Hematopoietic multipotent progenitor cell treated with erythropoietin and hydrocortisone succinate and interleukin-3 and kit ligand, for 17 days (in vitro differentiated cells): ENCODE results near the gene ESPN.
"Not testable (repeated sequence)": the region's sequence is repeated elsewhere in the genome, so short reads cannot be mapped to it uniquely, and the experiment has no call there.

Experiments
- DNase-seq: peaks from one replicate; pipeline ENCODE4 v3.0.0-alpha.2; 2015; ENCODE audit warnings: low spot score

Gene ESPN

DNA sequence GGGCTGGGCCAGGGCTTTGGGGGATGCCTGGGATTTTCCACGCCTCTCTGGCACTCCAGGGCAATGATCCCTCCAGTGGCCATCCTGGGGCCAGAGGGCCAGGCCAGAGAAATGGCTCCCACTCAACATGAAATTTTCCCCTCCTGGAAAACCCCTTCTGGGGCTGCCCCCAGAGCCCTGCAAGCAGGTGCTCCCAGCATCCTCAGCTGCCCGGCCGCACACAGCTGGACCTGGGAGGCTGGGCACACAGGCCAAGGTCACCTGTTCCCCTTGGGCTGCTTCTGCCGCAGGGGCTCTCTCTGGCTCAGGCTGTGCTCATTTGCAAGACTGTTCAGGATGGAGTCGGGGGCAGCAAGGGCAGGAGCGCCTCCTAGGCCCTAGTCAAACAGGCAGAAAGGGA, 3.9 kb downstream of the ESPN start:
- DNase-seq: not testable (repeated sequence)

DNA sequence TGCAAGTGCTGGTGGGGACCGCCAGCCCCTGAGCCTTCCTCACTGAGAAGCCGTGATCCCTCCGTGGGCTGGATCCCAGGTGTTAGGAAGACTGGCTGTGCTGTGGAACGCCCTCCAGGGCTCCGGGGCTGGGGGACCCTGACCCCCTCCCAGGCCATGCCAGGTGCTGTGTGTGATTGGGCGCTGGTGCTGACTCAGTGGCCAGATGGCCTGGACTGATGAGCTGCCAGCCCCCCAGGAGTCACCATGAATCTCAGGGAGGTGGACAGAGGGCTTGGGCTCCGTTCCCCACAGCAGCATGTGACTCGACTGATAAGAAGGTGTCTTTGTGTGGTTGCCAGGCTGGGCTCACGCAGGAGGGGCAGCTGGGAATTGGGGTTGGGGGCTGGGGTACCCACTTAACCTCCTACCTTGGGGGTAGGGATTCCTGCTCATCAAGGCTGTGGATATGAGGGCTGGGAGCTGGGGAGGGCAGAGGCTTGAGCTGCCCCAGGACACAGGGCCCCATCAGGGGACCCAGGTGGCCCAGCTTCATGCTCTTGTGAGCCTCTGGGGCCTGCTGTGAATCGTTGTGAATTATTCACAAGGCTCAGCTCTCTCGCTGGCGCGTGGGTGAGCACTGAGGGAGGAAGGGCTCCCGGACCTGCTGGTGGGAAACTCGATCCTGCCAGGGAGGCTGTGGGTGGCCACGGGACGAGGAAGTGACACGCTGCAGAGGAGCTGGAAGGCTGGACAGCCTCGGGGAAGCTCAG, 5.3 kb downstream of the ESPN start:
- DNase-seq: peak; percentile 55

GRCh38 chr1:6431645-6432579, 7.3 kb downstream of the ESPN start:
- DNase-seq: not testable (repeated sequence)

- no peak for DNase-seq
These were observed 9.6 kb downstream of the ESPN start for GRCh38 chr1:6434186-6434585.

GRCh38 chr1:6435129-6435528, 10.6 kb downstream of the ESPN start:
- no peak for DNase-seq

- no peak for DNase-seq
These were observed 11.0 kb downstream of the ESPN start for GRCh38 chr1:6435547-6435946.

DNA sequence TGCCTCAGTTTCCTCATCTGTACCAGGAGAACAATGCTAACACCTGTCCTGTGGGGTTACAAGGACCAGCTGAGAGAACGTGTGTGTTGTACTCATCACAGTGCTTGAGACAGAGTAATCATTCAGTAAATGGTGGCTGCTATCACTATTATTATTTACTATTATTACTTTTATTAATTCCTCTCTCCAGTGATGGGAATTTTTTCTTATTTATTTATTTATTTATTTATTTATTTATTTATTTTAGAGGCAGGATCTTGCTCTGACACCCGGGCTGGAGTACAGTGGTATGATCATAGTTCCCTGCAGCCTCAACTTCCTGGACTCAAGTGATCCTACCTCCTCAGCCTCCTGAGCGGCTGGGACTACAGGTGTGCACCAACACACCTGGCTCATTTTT, 11.7 kb downstream of the ESPN start:
- DNase-seq: not testable (repeated sequence)

DNA sequence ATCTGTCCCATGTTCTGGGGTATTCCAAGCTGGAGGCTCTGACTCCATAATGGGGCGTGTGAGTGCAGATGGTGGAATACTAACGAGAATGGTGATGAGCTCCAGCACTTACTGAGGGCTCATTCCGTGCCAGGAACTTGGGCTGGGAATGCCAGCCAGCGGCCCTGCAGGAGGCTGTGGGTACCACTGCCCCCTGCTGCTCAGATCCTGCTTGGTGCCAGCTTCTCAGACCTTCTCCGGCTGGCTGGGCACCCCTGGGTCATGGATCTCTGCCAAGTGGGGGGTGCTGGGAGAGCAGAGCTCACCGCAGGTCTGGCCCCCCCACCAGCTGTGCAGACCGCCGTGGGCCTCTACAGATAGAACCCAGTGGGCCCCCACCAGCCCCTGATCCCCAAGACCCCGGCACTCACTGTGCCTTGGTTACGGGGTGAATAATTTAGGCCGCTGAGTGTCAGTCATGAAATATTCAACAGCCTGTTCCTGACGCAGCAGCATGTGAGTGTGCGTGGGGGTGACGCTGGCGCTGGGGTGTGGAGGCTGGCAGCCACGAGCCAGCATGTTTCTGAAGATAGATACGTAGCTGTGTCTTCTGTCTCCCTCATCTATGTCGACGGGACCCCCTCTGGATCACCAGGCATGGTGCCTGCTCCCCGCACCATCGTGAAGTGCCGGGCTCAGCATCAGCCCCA, 12.6 kb downstream of the ESPN start:
- DNase-seq: not testable (repeated sequence)

DNA sequence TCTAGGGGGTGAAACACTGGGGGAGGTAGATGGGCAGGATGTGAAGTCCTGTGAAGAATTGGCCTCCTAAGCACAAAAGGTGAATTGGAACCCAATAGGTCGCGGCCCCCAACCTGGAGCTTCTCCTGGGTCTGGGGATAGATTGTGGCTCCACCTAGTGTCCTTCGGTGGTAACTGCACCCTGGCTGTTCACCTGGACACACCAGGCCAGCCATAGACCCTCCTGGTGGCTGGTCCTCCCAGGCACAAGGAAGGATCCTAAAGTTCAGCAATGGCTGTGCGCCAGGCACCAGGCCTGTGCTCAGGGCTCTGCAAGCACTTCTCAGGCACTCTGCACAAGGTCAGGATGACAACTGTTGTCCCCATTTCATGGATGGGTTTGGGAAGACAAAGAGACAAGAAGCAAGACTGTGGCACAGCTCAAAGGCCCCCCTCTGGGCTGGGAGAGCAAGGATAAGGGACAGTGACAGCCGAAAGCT, 13.5 kb downstream of the ESPN start:
- DNase-seq: peak; percentile 74

GRCh38 chr1:6440198-6441126, 15.9 kb downstream of the ESPN start:
- DNase-seq: peak; percentile 56

GRCh38 chr1:6441586-6441985, 17.0 kb downstream of the ESPN start:
- no peak for DNase-seq

- DNase-seq: no peak
These were observed 19.0 kb downstream of the ESPN start for GRCh38 chr1:6443339-6444115.

- no peak for DNase-seq
These were observed 19.8 kb downstream of the ESPN start for GRCh38 chr1:6444377-6444776.

GRCh38 chr1:6445062-6445763, 20.6 kb downstream of the ESPN start:
- DNase-seq: no peak

DNA sequence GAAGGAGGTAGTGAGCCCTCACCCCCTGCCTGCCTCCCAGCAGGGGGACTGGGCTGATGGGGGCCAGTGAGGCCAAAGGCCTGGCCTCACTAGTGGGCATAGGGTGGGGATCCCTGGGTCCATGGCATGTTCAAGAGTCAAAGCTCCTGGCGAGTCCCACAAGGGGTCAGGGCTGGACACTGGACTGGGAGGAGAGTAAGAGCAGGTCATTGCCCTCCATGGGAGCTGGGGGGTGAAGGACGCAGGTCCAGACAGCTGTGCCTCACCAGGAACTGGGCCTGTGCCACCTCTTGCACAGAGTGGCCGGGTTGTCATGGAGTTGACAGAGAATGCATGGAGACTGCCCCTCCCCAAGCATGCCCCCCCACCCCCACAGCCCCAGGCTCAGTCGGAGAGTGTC, 21.4 kb downstream of the ESPN start:
- DNase-seq: not testable (repeated sequence)

GRCh38 chr1:6446665-6447015, 22.1 kb downstream of the ESPN start:
- no peak for DNase-seq

GRCh38 chr1:6447016-6447817, 22.6 kb downstream of the ESPN start:
- no peak for DNase-seq

DNA sequence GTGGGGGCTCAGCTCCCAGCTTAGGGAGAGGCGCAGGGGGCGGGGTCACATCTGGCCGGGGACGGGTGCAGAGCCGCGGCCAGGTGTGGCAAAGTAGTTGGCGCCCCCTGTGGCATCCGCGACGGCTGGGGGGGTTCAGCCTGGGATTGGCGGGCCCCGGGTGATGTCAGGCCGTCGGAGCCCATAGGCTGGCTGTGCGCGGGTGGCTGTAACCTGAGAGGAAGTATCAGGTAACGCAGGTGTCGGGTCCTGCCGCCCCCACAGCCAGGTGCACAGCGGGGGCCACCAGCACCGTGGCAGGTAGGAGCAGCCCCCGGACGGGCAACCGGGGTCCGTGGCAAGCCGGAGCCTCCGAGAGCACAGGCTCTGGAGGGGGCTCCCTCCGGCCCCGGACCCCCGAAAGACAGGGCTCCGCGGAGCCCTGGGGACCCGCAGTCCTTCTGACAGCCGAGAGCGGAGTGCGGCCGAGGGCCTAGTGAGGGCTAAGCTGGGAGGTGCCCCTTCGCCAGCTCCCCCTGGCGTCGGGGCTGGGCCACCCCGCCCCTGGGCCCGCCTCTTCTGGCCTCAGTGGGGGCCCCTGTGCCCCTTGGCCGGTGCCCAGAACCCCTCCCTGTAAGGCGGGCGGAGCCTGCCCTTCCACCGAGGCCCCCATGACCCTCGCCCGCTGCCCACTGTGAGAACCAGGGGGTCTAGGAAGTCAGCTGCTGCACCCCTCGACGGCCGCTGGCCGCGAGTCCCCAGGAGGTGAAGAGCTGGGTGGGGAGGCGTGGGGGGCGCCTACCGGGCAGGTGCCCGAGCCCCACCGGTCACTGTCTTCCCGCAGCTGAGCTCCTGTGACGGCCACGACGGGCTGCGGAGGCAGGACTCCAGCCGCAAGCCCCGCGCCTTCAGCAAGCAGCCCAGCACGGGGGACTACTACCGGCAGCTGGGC, 23.5 kb downstream of the ESPN start:
- DNase-seq: no peak
